GM12801 (cell line): Measurements from ENCODE around the gene YKT6.

Experiments used
- TF ChIP-seq, protein P1 (sequence below): IDR thresholded peaks from one replicate; pipeline ENCODE4 v1.5.1; 2011; ENCODE audit warnings: control low read depth; ENCODE audit not compliant: insufficient read length; ENCODE audit errors: extremely low read depth

The YKT6 gene

DNA sequence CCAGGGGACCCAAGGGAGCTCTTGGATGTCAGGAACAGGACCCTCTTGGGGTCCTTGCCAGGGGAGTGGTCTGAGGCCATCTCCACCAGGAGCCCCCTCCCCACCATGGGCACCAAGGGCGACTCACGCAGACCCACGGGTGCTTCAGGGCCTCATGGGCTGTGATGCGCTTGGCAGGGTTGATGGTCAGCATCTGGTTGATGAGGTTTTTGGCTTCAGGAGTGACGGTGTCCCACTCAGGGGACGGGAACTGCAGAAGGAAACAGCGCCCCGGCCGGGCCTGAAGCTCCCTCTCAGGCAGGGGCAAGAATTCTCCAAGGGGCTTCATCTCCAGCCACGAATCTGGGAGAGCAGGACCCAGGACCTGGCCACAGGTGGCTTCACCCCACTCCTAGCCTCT, 41.3 kb downstream of the YKT6 start:
- TF ChIP-seq, protein P1, sequence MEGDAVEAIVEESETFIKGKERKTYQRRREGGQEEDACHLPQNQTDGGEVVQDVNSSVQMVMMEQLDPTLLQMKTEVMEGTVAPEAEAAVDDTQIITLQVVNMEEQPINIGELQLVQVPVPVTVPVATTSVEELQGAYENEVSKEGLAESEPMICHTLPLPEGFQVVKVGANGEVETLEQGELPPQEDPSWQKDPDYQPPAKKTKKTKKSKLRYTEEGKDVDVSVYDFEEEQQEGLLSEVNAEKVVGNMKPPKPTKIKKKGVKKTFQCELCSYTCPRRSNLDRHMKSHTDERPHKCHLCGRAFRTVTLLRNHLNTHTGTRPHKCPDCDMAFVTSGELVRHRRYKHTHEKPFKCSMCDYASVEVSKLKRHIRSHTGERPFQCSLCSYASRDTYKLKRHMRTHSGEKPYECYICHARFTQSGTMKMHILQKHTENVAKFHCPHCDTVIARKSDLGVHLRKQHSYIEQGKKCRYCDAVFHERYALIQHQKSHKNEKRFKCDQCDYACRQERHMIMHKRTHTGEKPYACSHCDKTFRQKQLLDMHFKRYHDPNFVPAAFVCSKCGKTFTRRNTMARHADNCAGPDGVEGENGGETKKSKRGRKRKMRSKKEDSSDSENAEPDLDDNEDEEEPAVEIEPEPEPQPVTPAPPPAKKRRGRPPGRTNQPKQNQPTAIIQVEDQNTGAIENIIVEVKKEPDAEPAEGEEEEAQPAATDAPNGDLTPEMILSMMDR = no peak

DNA sequence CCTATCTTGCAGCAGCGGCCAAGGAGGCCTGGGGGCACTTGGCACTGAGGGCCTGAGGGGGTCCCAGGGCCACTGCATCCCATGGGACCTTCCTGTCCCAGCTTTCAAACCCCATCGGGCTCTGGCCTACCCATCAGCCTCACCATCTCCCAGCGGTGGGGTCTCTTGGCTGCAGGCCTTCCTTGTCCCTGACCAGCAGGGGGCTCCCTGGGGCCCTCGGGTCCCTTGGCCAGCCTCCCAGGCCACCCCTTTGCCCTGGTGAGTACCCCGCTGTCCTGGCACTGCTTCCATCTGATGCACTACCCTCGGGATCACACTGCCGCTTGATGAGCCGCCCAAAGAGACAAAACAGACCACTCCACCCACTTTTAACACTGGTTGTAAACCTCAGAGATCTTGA, 43.5 kb downstream of the YKT6 start:
- TF ChIP-seq, protein P1 = no peak

DNA sequence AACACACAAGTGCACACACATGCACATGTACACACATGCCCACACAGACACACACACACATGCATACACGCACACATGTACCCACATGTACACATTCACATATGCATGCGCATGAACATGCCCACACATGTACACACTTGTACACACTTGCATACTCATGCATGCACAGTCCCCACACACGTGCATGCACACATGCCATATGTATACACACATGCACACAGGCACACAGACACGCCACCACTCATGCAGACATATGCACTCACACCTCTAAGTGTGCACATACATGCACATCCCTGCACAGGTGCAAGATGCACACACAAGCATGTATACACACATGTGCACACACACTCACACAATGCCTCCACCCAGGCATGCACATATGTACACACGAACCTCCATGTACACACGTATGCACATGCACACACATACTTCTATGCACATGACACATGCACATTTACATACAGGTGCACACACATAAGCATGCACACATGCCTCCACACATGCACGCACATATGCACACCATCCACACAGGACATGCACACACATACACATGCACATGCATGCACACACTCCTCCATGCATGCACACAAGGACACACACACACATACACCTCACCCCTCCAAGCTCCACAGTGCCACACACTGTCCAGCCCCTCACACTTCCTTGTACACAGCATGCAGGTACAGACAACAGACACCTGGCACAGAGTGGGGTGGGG, 45.8 kb downstream of the YKT6 start:
- TF ChIP-seq, protein P1 = no peak

DNA sequence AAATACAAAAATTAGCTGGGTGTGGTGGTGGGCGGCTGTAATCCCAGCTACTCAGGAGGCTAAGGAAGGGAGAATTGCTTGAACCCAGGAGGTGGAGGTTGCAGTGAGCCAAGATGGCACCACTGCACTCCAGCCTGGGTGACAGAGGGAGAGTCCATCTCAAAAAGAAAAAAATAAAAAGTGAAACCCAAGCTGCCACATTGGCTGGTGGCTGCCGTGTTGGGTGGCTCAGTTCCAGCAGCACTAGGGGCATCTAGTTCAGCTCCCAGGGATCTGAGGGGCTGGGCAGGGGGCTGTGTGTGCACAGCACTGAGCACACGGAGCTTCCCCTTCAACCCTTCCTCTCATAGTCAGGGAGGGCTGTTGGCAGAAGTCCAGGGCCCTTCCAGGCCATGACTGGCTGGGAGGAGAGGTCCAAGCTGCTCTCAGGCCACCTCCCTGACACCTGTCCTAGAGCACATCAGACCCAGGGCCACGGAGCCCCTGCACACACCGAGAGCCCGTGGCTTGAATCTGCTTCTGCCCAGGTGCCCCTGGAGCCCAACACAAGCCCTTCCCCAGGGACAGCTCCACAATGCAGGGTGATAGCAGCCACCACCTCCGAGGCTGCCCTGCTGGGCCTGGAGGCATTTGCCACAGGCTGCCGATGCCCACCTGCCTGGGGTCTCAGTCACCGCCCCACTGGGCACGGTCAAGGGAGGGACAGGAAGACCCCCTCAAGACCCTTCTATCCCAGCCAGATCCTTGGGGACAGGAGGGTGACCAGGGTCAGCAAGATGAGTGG, 47.3 kb downstream of the YKT6 start:
- TF ChIP-seq, protein P1 = no peak

DNA sequence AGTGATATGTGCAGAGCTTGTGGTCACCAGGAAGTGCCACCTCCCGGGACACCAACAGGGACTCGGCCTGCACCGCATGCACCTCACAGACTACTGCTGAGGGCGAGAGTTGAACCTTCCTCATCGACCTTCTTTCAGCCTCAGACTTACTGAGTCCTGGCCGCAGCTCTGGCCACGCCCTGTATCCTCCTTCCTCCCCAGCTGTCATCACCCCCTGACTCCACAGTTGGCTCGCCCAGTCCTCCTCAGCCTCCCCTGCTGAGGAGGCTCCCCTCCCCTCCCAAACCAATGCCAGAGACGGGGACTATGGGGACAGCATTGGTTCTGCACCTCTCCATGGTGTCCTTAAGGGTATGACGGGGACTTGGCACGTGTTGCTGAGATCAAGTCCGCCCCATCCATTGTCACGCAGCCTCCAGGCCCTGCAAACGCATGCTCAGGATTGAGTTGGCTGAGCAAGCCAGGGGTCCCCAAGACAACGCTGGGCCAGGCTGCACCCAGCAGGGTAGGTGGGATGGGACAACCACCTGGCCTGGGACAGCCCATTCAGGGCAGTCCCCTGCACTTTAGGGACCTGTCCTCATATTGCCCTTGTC, 49.0 kb downstream of the YKT6 start:
- TF ChIP-seq, protein P1 = no peak

DNA sequence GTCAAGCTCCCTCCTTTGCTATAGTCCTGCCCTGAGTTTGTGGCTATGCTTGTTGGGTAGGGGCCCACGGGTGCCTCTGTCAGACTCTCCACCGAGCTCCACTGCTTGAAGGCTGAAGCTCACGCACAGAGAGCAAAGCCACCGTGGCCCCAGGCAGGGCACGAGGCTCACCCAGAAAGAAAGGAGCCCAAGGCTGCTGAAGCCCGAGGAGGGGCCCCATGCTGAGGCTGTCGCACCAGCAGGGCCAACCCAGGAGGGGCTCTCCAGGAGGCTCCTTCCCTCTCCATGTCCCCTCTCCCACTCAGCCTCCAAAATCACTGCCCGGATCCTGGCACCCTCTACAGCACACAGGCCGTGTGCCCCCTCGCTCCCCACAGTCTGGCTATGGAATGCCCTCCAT, 50.5 kb downstream of the YKT6 start:
- TF ChIP-seq, protein P1 = no peak

DNA sequence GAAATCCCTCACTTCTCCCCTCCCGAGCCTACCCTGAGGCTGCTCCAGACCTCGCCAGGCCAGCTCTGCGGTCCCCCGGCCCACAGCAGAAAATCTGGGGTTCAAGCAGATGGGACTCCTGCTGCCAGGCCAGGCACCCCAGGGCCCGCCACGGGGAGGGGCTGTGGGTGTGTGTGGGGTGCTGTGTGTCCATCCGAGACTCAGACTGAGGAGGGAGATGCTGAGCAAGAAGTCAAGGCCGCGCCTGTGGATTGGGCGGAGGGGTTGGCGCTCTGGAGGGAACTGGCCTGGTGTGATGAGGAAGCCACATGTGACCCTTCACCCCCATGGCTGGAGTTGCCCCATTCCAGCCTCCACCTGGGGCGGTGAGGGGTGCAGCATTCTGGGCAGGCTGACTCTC, 51.1 kb downstream of the YKT6 start:
- TF ChIP-seq, protein P1 = no peak
